ENCODE results near the gene SUGP1. TPM values are rescaled to one million over a fixed set of nuclear protein-coding genes. Genes with fewer than 3 reads are reported as not detected.
A peak's percentile ranks its signal among the peaks of the same experiment; 100 is the strongest.

Gene SUGP1
- polyA plus RNA-seq, 3 donors: 17.4 to 38.8 (median 18.1) TPM

DNA sequence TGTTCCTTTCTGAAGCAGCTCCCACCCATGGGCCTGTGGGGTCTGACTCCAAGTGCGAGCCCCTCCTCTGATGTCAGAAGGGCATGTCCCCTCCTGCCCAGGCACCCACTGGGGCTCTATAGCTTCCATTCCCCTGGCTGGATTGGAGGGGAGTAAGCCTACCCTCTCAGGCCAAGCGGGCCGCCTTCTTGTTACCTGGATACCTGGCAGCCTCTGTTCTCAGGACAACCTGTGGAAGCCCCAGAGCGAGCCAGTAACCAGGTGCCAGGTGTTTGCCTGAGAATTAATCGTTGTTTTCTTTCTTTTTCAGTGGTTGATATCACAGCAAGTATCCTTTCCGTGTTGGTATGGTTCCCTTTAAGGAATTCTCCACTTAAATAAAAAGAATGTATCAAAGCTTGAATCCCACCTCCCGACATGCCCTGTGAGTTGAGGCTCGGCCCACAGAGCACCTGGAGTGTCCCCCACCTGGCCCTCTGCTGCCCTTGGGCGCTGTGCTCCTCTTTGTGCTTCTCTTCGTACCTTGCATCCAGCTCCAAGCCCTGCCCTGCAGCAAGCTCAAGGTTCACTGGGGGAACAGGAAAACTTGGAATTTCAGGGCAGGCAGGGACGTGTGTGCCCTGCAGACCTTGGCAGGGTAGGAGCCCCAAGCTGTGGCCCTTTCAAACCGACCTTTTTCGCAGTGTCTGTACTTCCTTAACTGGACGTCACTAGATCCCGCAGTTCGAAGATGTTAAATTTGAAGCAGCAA, 15.3 kb upstream of the SUGP1 start:
- no peak for DNase-seq
- Histone ChIP-seq H3K36me3 (replicated peaks in 1 of 2; ENCODE audit: control insufficient read depth in 1 of 2, insufficient read depth in 2 of 2, low read length in 2 of 2) (peaks cover 87 to 93% of the 10 kb centered on the region in 2 donors), H3K79me2 (ENCODE audit: insufficient read depth, low read length) (peaks cover 55% of the 10 kb centered on the region), H3K9ac (ENCODE audit: insufficient read depth, low read length, poor library complexity, severe bottlenecking) (no peak overlapping the region), H3K27ac (ENCODE audit: low read depth in 1 of 2, low read length in 2 of 2) (peak overlapping the region in 1 of 2 donors; percentile 26), H3K4me3 (replicated peaks in 1 of 3; ENCODE audit: low read depth in 2 of 3, low read length in 3 of 3) (no peak overlapping the region), H3K4me2 (replicated peaks; ENCODE audit: extremely low read depth, low read length, poor library complexity, severe bottlenecking) (no peak overlapping the region), H3K4me1 (ENCODE audit: control insufficient read depth in 1 of 2, insufficient read depth in 2 of 2, low read length in 2 of 2) (no peaks in the 10 kb centered on the region), H3K9me3 (replicated peaks in 1 of 2; ENCODE audit: control insufficient read depth in 1 of 2, insufficient read depth in 1 of 2, low read length in 2 of 2) (no peaks in the 10 kb centered on the region), H4K20me1 (ENCODE audit: insufficient read depth, low read length) (peaks cover 76% of the 10 kb centered on the region), H3K27me3 (ENCODE audit: control insufficient read depth in 2 of 2, insufficient read depth in 2 of 2, low read length in 2 of 2) (no peaks in the 10 kb centered on the region), H2AFZ (ENCODE audit: insufficient read depth, low read depth, low read length, poor library complexity, severe bottlenecking) (no peak overlapping the region)
- Mint-ChIP-seq H3K4me1 (no peaks in the 10 kb centered on the region), H3K36me3 (peaks cover 62 to 97% of the 10 kb centered on the region in 2 donors), H3K9me3 (no peaks in the 10 kb centered on the region), H3K27ac (peak overlapping the region in 3 of 7 donors; percentile 11 to 18 (median 12)), H3K4me3 (no peak overlapping the region), H3K27me3 (ENCODE audit: low read depth in 3 of 3) (peaks cover 0 to 2% (median 0%) of the 10 kb centered on the region in 3 donors)
- no peak for TF ChIP-seq CTCF (IDR thresholded peaks at IDR 0.05)
- 88% methylated on average over 15 of the region's 16 CpGs for WGBS (ENCODE audit: insufficient coverage)
- intact Hi-C loops (cut with micrococcal nuclease): no loop called here

GRCh38 chr19:19334989-19335344, 14.7 kb upstream of the SUGP1 start:
- Histone ChIP-seq H3K4me2 (replicated peaks; ENCODE audit: extremely low read depth, low read length, poor library complexity, severe bottlenecking) (no peak overlapping the region), H3K36me3 (replicated peaks in 1 of 2; ENCODE audit: control insufficient read depth in 1 of 2, insufficient read depth in 2 of 2, low read length in 2 of 2) (peaks cover 90 to 98% of the 10 kb centered on the region in 2 donors), H3K4me3 (replicated peaks in 1 of 3; ENCODE audit: low read depth in 2 of 3, low read length in 3 of 3) (no peak overlapping the region), H2AFZ (ENCODE audit: insufficient read depth, low read depth, low read length, poor library complexity, severe bottlenecking) (no peak overlapping the region), H4K20me1 (ENCODE audit: insufficient read depth, low read length) (peaks cover 82% of the 10 kb centered on the region), H3K27ac (ENCODE audit: low read depth in 1 of 2, low read length in 2 of 2) (peak overlapping the region in 1 of 2 donors; percentile 36), H3K9me3 (replicated peaks in 1 of 2; ENCODE audit: control insufficient read depth in 1 of 2, insufficient read depth in 1 of 2, low read length in 2 of 2) (no peaks in the 10 kb centered on the region), H3K9ac (ENCODE audit: insufficient read depth, low read length, poor library complexity, severe bottlenecking) (no peak overlapping the region), H3K79me2 (ENCODE audit: insufficient read depth, low read length) (peaks cover 61% of the 10 kb centered on the region), H3K4me1 (ENCODE audit: control insufficient read depth in 1 of 2, insufficient read depth in 2 of 2, low read length in 2 of 2) (no peaks in the 10 kb centered on the region), H3K27me3 (ENCODE audit: control insufficient read depth in 2 of 2, insufficient read depth in 2 of 2, low read length in 2 of 2) (no peaks in the 10 kb centered on the region)
- H3K9me3 Mint-ChIP-seq: no peaks in the 10 kb centered on the region
- 91% methylated on average over 3 of the region's 3 CpGs for WGBS (ENCODE audit: insufficient coverage)
- H3K4me1 Mint-ChIP-seq: no peaks in the 10 kb centered on the region
- no peak for TF ChIP-seq CTCF (IDR thresholded peaks at IDR 0.05)
- DNase-seq: no peak
- intact Hi-C loops (cut with micrococcal nuclease): no loop called here
- H3K4me3 Mint-ChIP-seq: no peak overlapping the region
- peaks cover 65 to 99% of the 10 kb centered on the region in 2 donors for H3K36me3 Mint-ChIP-seq
- peaks cover 0 to 2% (median 0%) of the 10 kb centered on the region in 3 donors for H3K27me3 Mint-ChIP-seq (ENCODE audit: low read depth in 3 of 3)
- peak overlapping the region in 3 of 7 donors; percentile 3 to 56 (median 12) for H3K27ac Mint-ChIP-seq

Measured in CD14-positive monocyte (primary cell).